Ovary (tissue), 9 donors: ENCODE measurements around the gene USP13. TPM values are rescaled to one million over a fixed set of nuclear protein-coding genes. Genes with fewer than 3 reads are reported as not detected.
A peak's percentile ranks its signal among the peaks of the same experiment; 100 is the strongest.

ENCODE experiments used
- DNase-seq, 5 donors: peaks; one replicate each; pipeline ENCODE4 v3.0.0-alpha.2; 2019 to 2020
- H3K27ac ChIP-seq, 2 donors: fragments of 200-600 bp; one replicate each; pipeline versions ENCODE4 v1.5.1 to v1.8.0; 2019 to 2022
- H3K27me3 ChIP-seq: fragments of 200-600 bp; one replicate; pipeline ENCODE4 v1.8.0; 2022
- H3K36me3 ChIP-seq: fragments of 200-600 bp; sonication (generic); one replicate; pipeline ENCODE4 v1.5.1; 2019
- H3K4me1 ChIP-seq: one replicate; pipeline ENCODE4 v1.8.1; 2013; ENCODE audit warnings: mild to moderate bottlenecking, moderate library complexity; ENCODE audit not compliant: insufficient read depth
- H3K4me3 ChIP-seq: fragments of 200-600 bp; sonication (generic); one replicate; pipeline ENCODE4 v1.5.1; 2017
- H3K9me3 ChIP-seq, 2 donors: fragments of 200-600 bp in 1 of 2; sonication (generic) in 1 of 2; one replicate each; pipeline versions ENCODE4 v1.5.1 to v1.8.1; 2013 to 2019; ENCODE audit warnings: mild to moderate bottlenecking in 1 of 2, moderate library complexity in 1 of 2
- CTCF ChIP-seq, 3 donors: fragments of 450-650 bp in 2 of 3; fragments of 200-600 bp in 1 of 3; IDR thresholded peaks; one replicate each; pipeline versions ENCODE4 v1.5.1 to v1.8.0; 2016 to 2022; ENCODE audit warnings: antibody characterized with exemption in 3 of 3, mild to moderate bottlenecking in 1 of 3
- EP300 ChIP-seq: sonication (generic); formaldehyde crosslinking; IDR thresholded peaks from one replicate; pipeline ENCODE4 v1.6.1; 2017; ENCODE audit warnings: antibody characterized with exemption
- POLR2A ChIP-seq: fragments of 450-650 bp; IDR thresholded peaks from one replicate; pipeline ENCODE4 v1.6.1; 2017; ENCODE audit warnings: antibody characterized with exemption, mild to moderate bottlenecking, moderate library complexity
- WGBS, 3 donors: extraction: QIAGEN DNeasy Blood & Tissue Kit in 1 of 3; methylation state at CpG; one replicate each; pipeline versions ENCODE4 v1.1.5 to v1.1.7; 2013 to 2017; 5-methylcytosine and 5-hydroxymethylcytosine counted together
- intact Hi-C, 4 donors: fragments of 100-400 bp; cut with DNase I; formaldehyde crosslinking; loops; one replicate each; pipeline versions ENCODE4 v1.11.0 to v1.15.1; 2022 to 2023
- polyA plus RNA-seq, 2 donors: library from polyadenylated mRNA; stranded (reverse); fragments of 200-250 nt in 1 of 2; fragments of 350-450 nt in 1 of 2; fragmentation: Illumina TruSeq in 1 of 2; extraction: RNeasy Lipid Tissue Mini Kit (QIAGEN cat#74804) in 1 of 2; gene quantifications; one replicate each; pipeline ENCODE4 v1.2.3, GENCODE V29; 2013 to 2014
- total RNA-seq, 7 donors: library from RNA; depleted of rRNA in 2 of 7; stranded (reverse); fragments of >200 nt in 2 of 7; fragmentation: NEBNext Ultra II Directional in 3 of 7; extraction: Animal tissue kit (Norgen Biotek cat#: 25700) in 3 of 7; gene quantifications; one replicate each; pipeline versions ENCODE4 v1.1.0 to v1.2.4, GENCODE V29; 2016 to 2023
- donor health status: DM: no; HTN: no; CAD: no; lungs with moderate emphysema.
- donor health status: DM: no; HTN: no; CAD: no.
- donor health status: Bipolar disorder and iron deficiency.
- donor health status: DM: yes; HTN: yes; CAD: no.
- donor health status: DM: no; HTN: no; CAD: no.
- donor health status: DM: yes; HTN: yes; CAD: no.

The USP13 gene
- total and polyA plus RNA-seq, 9 donors, result 7.0 to 26.3 (median 19.4) TPM

- intact Hi-C loops, result no loop called here
- no peak for DNase-seq
- Histone ChIP-seq H3K27ac (no peak overlapping the region), H3K27me3 (no peaks in the 10 kb centered on the region), H3K4me3 (no peak overlapping the region), H3K36me3 (no peaks in the 10 kb centered on the region), H3K4me1 (peaks cover 10% of the 10 kb centered on the region), H3K9me3 (no peaks in the 10 kb centered on the region)
- TF ChIP-seq POLR2A, result no peak
- 78 to 84% (median 83%) methylated on average over 4 of the region's 4 CpGs for WGBS, 3 donors
These were observed 8.9 kb downstream of the USP13 start for GRCh38 chr3:179661777-179662176.

GRCh38 chr3:179663093-179663492 is 10.3 kb downstream of the USP13 start:
- TF ChIP-seq POLR2A, result no peak
- no peak for TF ChIP-seq EP300
- no peak for TF ChIP-seq CTCF (IDR thresholded peaks at IDR 0.05)
- no peak overlapping the region for H3K4me3 ChIP-seq
- no peak overlapping the region for H3K27ac ChIP-seq
- peaks cover 10% of the 10 kb centered on the region for H3K4me1 ChIP-seq
- H3K9me3 ChIP-seq, result no peaks in the 10 kb centered on the region
- 67 to 85% (median 73%) methylated on average over 1 of the region's 1 CpG for WGBS, 3 donors
- intact Hi-C loops, result no loop called here
- DNase-seq, result no peak
- H3K27me3 ChIP-seq, result no peaks in the 10 kb centered on the region
- H3K36me3 ChIP-seq, result no peaks in the 10 kb centered on the region

- intact Hi-C loops, result no loop called here
- H3K27ac ChIP-seq, result peak overlapping the region in 1 of 2 donors; percentile 35
- peaks cover 19% of the 10 kb centered on the region for H3K4me1 ChIP-seq
- no peak for TF ChIP-seq POLR2A
- no peak for TF ChIP-seq EP300
- no peak for TF ChIP-seq CTCF (IDR thresholded peaks at IDR 0.05)
- no peaks in the 10 kb centered on the region for H3K9me3 ChIP-seq
- H3K27me3 ChIP-seq, result no peaks in the 10 kb centered on the region
- 23 to 45% (median 45%) methylated on average over 1 of the region's 1 CpG for WGBS, 3 donors
- no peak for DNase-seq
- no peak overlapping the region for H3K4me3 ChIP-seq
- no peaks in the 10 kb centered on the region for H3K36me3 ChIP-seq
These were observed 13.2 kb downstream of the USP13 start for GRCh38 chr3:179666030-179666429.

- 31 to 43% (median 41%) methylated on average over 8 of the region's 8 CpGs for WGBS, 3 donors
- Histone ChIP-seq H3K9me3 (no peaks in the 10 kb centered on the region), H3K4me3 (no peak overlapping the region), H3K27ac (peak overlapping the region in 1 of 2 donors; percentile 35), H3K4me1 (peaks cover 19% of the 10 kb centered on the region), H3K36me3 (no peaks in the 10 kb centered on the region), H3K27me3 (no peaks in the 10 kb centered on the region)
- DNase-seq, result peak; percentile 38 to 79 (median 64)
- TF ChIP-seq CTCF (IDR thresholded peaks at IDR 0.05) (no peak), EP300 (no peak), POLR2A (no peak)
- intact Hi-C loops, result no loop called here
These were observed 13.7 kb downstream of the USP13 start for GRCh38 chr3:179666436-179667035.

- WGBS, 3 donors, result 87 to 100% (median 90%) methylated on average over 1 of the region's 1 CpG
- H3K27ac ChIP-seq, result no peak overlapping the region
- intact Hi-C loops, result no loop called here
These were observed 15.6 kb downstream of the USP13 start for GRCh38 chr3:179668429-179668828.

More at GRCh38 chr3:179668429-179668828, 15.6 kb downstream of the USP13 start:
- Histone ChIP-seq H3K36me3 (no peaks in the 10 kb centered on the region), H3K27me3 (no peaks in the 10 kb centered on the region), H3K9me3 (no peaks in the 10 kb centered on the region), H3K4me1 (peaks cover 22% of the 10 kb centered on the region), H3K4me3 (no peak overlapping the region)
- DNase-seq, result no peak
- TF ChIP-seq POLR2A (no peak), EP300 (no peak), CTCF (IDR thresholded peaks at IDR 0.05) (no peak)
